Measurements from ENCODE around the gene CRHR2. TPM values are rescaled to one million over a fixed set of nuclear protein-coding genes. Genes with fewer than 3 reads are reported as not detected.

The CRHR2 gene
- total and polyA plus RNA-seq, 2 experiments from 2014 or later, result 0.14 to 1.4 TPM

- no peak for TF ChIP-seq ZNF462 (CRISPR knock-in tag; IDR thresholded peaks at IDR 0.05)
- TF ChIP-seq CTCF (conservative IDR thresholded peaks at IDR 0.05; ENCODE audit: low read depth in 2 of 2), result no peak
- no peak for TF ChIP-seq EZH2phosphoT487 (IDR thresholded peaks at IDR 0.05; ENCODE audit: unreplicated experiment)
- TF ChIP-seq JUNB (IDR thresholded peaks at IDR 0.05; ENCODE audit: unreplicated experiment), result no peak
- TF ChIP-seq CREB1 (CRISPR knock-in tag; IDR thresholded peaks at IDR 0.05; ENCODE audit: low read depth), result no peak
- TF ChIP-seq ETS1 (IDR thresholded peaks at IDR 0.05), result no peak
- no peak for TF ChIP-seq REST (IDR thresholded peaks at IDR 0.05; ENCODE audit: unreplicated experiment)
These were observed 12.0 kb upstream of the CRHR2 start (continued) for GRCh38 chr7:30694218-30694745.

Data from GM23338 (cell line).